ENCODE measurements around the gene GPR158.

- TF ChIP-seq, protein P1, sequence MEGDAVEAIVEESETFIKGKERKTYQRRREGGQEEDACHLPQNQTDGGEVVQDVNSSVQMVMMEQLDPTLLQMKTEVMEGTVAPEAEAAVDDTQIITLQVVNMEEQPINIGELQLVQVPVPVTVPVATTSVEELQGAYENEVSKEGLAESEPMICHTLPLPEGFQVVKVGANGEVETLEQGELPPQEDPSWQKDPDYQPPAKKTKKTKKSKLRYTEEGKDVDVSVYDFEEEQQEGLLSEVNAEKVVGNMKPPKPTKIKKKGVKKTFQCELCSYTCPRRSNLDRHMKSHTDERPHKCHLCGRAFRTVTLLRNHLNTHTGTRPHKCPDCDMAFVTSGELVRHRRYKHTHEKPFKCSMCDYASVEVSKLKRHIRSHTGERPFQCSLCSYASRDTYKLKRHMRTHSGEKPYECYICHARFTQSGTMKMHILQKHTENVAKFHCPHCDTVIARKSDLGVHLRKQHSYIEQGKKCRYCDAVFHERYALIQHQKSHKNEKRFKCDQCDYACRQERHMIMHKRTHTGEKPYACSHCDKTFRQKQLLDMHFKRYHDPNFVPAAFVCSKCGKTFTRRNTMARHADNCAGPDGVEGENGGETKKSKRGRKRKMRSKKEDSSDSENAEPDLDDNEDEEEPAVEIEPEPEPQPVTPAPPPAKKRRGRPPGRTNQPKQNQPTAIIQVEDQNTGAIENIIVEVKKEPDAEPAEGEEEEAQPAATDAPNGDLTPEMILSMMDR (conservative IDR thresholded peaks at IDR 0.05): no peak
- TF ChIP-seq EZH2 (IDR thresholded peaks at IDR 0.05; ENCODE audit: low read depth): no peak
Measured at GRCh38 chr10:25177754-25178135, 2.9 kb downstream of the GPR158 start.
